ENCODE data around the gene ZNF705A.
"Not testable (repeated sequence)": the region's sequence is repeated elsewhere in the genome, so short reads cannot be mapped to it uniquely, and the experiment has no call there.

ZNF705A gene

GRCh38 chr12:8156845-8157244, at the start of gene ZNF705A:
Gene ZNF705A, plus strand, starts transcription at chr12:8157015. Its CDS starts 15,611 bp downstream, at chr12:8172626.
- peak; percentile 67 for DNase-seq

DNA sequence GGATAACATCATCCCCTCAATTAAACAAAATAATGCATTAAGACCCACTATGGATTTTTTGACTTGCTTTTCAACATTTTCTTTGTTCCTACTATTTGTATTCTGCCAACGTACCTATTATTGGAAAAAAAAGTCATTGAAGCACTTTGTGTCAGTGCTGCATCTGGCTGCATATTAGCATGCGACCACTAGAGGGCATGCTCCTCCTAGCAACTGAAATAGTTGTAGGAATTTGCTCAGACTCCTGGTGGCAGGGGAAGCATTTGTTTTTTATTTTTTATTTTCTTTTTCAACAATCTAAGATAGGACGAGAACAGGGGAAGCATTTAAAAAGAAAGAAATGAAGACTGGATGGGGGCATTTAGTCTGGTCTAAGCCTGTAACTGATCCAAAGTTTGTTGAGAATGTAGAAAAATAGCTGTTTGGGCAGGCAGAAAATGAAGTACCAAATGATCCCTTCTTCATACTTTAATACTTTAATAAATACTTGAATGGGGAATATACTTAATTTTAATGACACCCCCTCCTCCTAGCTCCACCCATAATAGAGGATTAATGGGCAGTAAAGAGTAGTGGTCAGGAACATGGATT, 47.9 kb upstream of the ZNF705A start:
- DNase-seq = peak; percentile 68

GRCh38 chr12:8113117-8113516, 43.7 kb upstream of the ZNF705A start:
- not testable (repeated sequence) for DNase-seq

DNA sequence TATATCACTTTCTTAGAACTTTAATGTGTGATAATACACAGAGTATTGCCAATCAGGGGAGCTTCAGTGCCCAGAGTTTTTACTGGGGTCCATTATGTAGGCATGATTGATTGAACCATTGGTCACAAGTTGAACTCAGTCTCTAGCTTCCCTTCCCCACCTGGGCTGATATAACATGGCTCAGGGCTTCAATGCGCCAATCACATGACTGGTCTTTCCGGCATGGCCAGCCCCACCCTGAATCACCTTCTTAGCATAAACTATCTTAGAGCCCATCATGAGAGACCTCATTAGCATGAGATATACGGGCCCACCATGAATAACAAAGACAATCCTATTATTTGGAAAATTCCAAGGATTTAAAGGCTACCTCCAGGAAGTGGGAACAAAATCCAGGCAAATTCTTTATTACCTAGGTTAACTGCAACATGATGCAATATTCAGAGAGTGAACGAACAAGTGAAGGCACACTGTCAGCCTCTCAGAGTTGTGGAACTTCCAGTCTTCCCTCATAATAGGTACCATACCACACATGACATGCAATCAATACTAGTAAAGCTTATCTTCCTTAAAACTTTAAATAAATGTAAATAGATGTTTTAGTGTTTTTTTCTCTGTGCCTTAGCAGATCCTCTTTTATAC, 36.6 kb upstream of the ZNF705A start:
- no peak for DNase-seq

- no peak for DNase-seq
Observed at GRCh38 chr12:8123124-8123912, 33.5 kb upstream of the ZNF705A start, which contains the start of gene CLEC4A. Gene CLEC4A, plus strand, starts transcription at chr12:8123617. Its CDS starts 262 bp downstream, at chr12:8123879.

- DNase-seq = no peak
Observed at GRCh38 chr12:8127138-8127537, 29.7 kb upstream of the ZNF705A start.

DNA sequence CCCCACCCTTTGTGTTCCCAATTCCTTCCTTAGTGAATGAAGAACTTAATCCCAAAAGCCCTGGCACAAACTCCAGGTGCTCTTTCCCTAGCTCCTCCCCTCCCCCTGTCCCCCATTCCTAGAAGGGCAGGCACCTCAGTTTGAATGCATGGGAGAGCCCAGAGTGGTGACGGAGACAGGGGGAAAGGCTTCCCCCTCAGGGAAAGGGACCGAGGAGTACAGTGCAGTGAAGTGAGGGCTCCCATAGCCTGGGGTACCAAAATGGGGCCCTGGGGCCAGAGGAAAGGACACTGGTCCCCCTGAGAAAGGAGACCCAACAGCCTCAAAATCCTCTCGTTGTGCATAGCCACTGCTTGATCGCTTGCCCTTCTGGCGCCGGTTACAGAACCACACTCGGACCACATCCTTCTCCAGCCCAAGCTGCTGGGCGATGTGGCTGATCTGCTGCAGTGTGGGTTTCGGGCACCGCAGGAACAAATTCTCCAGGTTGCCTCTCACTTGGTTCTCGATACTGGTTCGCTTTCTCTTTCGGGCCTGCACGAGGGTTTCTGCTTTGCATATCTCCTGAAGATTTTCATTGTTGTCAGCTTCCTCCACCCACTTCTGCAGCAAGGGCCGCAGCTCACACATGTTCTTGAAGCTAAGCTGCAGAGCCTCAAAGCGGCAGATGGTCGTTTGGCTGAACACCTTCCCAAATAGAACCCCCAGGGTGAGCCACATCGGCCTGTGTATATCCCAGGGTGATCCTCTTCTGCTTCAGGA, 23.0 kb upstream of the ZNF705A start:
- not testable (repeated sequence) for DNase-seq

DNA sequence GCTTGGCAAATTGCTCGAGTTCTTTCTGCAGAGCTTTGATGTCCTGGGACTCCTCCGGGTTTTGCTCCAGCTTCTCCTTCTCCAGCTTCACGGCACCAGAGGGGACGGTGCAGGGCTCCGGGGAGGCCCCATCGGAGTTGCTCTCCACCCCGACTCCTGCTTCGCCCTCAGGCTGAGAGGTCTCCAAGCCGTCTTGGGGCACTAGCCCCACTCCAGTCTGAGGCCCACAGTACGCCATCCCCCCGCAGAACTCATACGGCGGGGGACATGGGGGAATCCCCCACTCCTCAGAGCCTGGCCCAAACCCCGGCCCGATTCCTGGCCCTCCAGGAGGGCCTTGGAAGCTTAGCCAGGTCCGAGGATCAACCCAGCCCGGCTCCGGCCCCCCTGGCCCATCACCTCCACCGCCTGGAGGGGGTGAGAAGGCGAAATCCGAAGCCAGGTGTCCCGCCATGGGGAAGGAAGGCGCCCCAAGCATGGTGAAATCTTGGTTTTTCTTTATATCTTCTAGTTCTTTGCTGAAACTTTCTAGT, 22.4 kb upstream of the ZNF705A start:
- not testable (repeated sequence) for DNase-seq

DNA sequence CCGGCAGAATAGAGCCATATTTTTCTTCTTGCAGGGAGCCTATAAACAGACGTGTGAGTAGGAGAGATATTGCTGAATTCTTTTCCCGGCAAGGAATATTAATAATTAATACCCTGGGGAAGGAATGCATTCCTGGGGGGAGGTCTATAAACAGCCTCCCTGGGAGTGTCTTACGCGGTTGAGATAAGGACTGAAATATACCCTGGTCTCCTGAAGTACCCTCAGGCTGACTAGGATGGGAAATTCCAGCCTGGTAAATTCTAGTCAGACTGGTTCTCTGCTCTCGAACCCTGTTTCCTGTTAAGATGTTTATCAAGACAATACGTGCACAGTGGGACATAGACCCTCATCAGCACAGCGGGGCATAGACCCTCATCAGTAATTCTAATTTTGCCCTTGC, 15.2 kb upstream of the ZNF705A start:
- DNase-seq = not testable (repeated sequence)

DNA sequence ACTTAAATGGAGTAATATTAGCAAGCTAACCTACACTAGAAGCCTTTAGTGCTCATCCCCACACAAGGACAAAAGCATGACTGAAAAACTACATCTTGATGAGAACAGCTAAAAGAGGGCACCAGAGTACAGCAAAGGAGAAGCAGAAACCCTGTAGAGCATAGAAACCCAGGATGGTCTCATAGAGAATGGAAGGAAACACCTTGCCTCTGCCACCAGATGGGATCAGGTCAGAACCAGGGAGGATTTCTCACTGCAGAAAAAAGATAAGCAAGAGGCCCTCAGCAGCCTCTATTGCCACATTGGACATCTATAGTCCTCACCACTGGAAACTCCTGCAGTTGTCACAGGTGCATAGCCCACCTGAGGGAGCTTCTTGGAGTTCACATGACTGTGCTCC, 13.6 kb upstream of the ZNF705A start:
- no peak for DNase-seq

DNA sequence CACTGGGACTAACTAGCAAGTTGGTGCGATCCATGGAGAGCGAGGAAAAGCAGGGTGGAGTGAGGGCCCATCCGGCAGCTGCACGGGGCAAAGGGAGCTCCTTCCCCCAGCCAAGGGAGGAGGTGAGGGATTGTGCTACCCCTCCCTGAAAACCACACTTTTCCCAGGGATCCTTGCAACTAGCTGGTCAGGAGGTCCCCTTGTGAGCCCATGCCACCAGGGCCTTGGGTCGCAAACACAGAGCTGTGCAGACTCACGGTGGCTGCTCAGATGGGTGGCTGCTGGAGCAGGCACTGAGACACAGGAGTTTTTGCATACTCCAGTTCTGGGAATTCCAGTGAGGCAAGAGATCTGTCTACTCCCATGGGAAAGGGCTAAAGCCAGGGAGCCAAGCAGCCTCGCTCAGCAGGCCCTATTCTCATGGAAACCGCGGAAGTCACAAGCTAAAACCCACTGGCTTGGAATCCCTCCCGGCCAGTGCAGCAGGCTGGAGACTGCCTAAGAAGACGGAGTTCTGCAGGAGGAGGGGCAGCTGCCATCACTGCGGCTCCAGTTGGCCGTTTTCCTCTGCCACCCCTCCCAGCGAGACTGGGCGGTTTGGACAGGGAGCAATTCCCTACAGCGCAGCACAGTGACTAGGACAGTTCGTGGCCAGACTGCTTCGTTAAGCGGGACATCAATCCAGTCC, 10.9 kb upstream of the ZNF705A start:
- DNase-seq = no peak

GRCh38 chr12:8146442-8146771, 10.4 kb upstream of the ZNF705A start:
- DNase-seq = no peak

DNA sequence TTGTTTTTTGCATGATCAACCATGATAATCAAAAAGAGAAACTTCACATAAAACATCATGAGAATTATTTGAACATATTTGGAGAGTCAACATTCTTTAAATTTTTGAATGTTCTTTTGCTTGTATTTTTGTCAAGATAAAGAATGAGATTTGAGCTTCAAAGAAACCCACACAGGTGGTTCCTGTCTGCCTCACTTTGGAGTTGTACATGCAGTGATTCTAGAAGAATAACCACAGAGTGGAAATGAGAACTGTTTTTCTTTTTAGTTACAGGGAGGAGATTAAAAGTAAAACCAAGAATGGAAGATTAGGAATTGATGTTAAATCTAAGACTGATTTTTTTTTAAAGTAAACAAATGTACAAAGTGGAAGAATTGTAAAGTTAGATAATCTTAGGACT, 2.3 kb upstream of the ZNF705A start:
- no peak for DNase-seq

DNA sequence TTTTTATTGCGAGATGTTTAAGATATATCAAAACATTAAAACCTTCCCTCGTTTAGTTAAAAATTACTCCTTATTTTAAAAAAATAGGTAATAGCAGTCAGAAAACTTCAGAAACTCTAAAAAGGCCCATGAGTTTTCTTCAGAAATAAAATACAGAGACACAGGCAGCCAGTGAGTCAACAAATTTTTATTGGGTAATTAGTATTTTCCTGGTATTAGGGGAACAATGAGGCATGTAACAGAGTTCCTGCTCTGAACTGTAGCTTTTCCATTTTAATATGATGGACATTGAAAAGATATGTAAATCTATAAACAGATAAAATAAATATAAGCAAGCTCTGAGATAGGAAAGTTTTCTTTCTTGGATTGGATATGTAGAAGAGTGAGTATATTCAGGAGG, 399 bp upstream of the ZNF705A start:
- DNase-seq = peak; percentile 24

DNA sequence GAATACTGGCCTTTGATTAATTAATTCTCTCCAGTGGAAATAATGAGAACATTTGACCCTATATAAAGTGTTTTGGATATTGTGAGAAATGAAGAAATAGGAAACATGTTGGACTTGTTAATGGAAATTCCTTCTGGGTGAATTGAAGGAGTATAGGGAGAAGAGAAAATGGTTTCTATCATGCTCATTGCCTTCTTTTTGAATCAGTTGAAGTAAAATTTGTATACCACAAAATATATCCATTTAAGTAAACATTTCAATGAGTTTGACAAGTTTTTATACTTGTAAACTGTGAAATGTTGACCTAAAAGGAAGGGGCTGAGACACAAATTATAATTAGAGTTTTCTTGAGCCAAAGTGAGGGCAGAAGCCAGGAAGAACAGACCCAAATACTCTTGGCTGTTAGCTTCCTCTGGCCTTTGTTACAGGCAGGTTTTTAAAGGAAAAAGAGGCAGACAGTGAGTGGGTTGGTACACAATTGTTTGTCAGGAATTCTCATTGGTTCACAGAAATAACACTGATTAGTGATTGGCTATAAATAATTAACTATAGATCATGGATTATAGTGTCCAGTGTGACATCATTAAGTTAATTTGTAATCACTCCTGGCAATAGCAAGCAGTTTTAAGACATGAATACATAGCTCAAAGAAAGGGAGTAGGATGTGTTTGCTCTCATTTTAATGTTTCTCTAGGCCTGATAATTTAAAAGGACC, 826 bp downstream of the ZNF705A start:
- DNase-seq = peak; percentile 72

DNA sequence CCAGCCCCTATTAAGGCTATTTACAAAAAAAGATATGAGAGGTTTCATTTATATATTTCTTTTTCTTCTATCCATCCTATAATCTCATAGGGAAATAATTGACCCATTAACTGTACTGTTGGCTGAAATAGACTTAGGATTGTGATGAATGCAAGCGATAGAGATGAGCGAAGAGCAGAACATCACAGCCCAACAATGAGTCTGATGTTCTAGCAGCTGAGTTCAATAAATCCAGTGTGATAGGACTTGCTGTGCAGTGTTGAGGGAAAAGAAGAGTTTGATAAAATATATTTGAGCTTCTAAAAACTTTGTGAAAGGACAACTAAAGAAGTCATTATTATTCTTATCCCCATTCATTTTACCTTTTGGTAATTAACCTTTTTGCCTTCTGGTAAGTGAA, 16.1 kb downstream of the ZNF705A start:
- DNase-seq = not testable (repeated sequence)

DNA sequence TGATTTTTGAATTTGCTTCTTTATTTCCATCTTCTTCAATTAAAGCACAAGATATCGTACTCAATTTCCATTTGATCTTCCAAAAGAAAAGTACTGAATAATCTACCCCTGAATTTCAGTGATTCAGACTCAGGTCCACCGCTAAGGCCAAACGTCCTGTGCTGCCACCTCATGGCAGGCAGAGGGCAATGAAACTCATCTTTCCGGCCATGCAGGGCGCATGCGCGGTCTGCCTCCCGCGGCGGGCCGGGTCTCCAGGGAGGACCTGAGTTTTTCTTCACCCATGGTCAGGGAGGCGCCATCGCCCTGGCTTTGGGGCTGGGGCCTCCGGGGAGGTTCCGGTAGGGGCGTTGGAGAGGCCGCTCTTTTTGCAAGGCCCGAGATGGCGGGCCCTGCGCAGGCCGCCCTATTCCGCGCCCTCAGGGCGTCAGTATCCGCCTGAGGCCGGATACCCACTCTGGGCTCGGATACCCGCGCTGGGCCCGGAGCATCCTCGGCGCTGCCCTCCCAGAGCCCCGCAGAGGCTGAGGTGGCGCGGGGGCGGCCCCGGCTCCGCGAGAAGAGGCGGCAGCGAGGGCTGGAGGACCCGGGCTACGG, 23.3 kb downstream of the ZNF705A start:
- DNase-seq = peak; percentile 71

DNA sequence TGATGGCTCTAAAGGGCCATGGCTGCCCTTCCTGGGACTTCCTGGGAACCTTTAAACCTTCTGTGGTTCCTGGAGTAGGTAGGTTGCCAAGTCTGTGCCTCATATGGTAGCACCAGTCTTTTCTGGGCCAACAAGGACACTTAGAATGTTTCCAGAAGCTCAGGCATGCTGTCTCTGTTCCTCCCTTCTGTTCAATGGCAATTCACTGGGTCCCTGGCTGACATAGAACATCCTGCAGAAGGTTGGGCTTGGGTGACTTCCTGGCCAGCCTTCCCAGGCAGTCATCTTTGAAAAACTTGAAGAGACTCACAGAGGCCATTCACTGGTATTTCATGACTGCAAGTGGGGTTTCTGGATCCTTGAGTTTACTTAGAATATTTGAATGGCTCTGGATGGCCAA, 24.5 kb downstream of the ZNF705A start:
- DNase-seq = not testable (repeated sequence)

- not testable (repeated sequence) for DNase-seq
Observed at GRCh38 chr12:8182923-8183322, 26.1 kb downstream of the ZNF705A start.

DNA sequence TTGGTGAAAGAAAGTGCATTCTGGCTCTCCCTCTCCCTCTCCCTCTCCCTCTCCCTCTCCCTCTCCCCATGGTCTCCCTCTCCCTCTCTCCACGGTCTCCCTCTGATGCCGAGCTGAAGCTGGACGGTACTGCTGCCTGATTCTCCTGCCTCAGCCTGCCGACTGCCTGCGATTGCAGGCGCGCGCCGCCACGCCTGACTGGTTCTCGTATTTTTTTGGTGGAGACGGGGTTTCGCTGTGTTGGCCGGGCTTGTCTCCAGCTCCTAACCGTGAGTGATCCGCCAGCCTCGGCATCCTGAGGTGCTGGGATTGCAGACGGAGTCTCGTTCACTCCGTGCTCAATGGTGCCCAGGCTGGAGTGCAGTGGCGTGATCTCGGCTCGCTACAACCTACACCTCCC, 26.5 kb downstream of the ZNF705A start:
- DNase-seq = not testable (repeated sequence)

GRCh38 chr12:8184206-8184605, 27.4 kb downstream of the ZNF705A start:
- DNase-seq = not testable (repeated sequence)
